Fibroblast of skin of right quadriceps (primary cell): Measurements from ENCODE around the gene OXT.

ENCODE experiments used
- DNase-seq: peaks from one replicate; pipeline ENCODE4 v3.0.0-alpha.2; 2013

The OXT gene

DNA sequence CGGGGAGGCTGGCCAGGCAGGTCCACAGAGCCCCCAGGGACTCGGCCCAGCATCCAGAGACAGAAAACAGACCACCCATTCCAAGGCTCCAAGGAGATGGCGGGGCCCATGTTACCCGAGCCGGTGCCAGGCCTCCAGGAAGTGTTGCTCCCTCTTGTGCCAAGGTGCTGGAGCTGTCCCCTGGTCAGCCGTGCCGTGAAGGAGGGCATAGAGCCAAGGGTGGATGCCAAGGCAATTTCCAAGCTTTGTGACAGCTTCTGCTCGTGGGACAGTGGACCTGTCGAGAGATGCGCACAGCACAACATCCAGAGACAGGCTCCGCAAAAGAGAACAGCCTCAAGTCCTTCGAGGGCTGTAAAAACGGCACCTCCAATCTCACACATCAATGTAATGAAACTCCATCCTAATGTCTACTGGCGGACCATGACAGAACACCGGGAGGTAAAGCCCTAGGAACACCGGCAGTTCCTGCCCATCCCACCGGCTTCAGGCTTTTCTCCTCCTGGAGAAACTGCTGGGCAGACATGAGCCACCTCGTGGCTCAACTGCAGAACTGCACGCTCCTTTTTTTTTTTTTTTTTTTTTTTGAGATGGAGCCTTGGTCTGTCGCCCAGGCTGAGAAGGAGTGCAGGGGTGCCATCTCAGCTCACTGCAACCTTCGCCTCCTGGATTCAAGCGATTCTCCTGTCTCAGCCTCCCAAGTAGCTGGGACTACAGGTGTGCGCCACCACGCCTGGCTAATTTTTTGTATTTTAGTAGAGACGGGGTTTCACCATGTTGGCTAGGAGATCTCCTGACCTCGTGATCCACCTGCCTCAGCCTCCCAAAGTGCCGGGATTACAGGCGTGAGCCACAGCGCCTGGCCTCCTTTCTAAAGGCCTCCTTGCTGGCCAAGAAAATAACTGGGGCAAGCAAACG is 44.0 kb downstream of the OXT start:
- DNase-seq, result peak; percentile 56

DNA sequence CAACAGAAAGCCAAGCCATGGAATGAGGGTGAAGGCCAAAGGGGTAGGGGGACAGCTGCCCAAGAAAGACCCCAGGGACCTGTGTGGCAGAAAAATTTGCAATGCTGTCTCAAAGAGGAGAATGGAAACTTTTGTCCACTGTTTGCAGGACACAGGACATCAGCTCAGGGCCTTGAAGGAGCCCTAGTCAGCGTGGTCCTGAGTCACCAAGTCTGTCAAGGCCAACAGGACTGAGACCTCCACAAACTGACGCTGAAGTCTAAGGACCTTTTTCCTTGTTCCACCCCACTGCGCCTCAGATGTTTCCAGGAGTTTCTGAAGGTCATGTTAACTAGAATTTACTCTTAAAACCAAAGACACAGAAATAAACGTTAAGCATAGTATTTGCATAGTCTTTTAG is 44.9 kb downstream of the OXT start:
- DNase-seq, result no peak

DNA sequence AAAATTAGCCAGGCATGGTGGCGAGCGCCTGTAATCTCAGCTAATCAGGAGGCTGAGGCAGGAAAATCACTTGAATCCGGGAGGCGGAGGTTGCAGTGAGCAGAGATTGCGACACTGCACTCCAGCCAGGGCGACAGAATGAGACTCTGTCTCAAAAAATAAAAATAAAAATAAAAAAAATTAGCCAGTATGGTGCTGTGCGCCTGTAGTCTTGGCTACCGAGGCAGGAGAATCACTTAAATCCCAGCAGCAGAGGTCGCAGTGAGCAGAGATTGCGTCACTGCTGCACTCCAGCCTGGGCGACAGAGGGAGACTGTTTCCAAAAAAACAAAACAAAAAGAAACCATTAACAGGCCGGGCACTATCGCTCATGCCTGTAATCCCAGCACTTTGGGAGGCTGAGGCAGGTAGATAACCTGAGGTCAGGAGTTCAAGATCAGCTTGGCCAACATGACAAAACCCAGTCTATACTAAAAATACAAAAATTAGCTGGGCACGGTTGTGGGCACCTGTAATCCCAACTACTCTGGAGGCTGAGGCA is 46.5 kb downstream of the OXT start:
- DNase-seq, result peak; percentile 69

DNA sequence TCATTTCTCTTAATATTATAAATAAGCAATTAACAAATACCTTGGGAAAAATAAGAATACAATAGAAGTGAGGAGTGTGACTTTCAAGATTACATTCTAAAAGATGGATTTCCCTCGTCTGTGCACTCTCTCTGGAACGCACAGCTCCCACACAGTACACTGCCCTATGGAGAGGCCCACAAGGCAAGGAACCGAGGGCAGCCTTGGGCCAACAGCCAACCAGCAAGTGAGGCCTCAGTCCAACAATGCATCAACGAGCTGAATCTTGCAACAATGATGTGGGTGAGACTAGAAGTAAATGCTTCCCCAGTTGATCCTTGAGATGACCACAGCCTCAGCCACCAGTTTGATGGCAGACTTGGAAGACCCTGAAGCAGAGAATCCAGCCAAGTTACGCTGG is 47.6 kb downstream of the OXT start:
- DNase-seq, result no peak

DNA sequence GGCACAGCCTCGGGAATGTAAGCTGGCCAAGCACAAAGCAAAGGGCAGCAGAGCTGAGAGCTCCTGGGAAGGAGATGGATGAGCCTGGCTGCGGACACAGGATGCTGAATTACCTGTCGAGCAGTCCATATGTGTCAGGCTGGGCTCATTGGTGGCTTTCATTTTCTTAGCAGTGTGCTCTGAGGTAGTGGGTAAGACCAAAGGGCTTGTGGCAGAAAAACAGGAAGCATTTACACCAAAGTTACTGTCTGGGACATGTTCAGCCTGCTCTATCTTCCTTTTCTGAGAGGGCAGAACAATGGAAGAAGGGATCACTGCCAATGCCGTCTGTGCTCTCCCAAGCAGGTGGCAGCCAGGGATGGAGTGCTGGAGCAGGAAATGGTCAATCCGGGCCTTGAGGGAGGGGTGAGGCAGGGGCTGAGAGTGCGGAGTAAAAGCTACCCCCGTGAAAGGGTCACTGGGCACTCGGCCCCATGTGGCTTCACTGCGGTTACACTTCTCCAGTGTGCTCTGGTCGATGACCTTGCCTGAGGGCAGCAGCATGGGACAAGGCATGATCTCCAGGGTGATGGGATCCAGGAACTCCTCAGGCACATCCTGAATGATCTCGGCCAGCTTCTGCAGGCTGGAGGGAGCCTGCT is 50.0 kb downstream of the OXT start:
- DNase-seq, result no peak
